Activated naive CD4-positive, alpha-beta T cell treated with anti-CD3 and anti-CD28 coated beads, Interleukin-2, amount 50 U/mL, for 16 hours (primary cell): ENCODE results near the gene ITGB1BP1.

Source experiments
- DNase-seq: peaks from one replicate; pipeline ENCODE4 v3.0.0-alpha.2; 2020

ITGB1BP1 gene

DNA sequence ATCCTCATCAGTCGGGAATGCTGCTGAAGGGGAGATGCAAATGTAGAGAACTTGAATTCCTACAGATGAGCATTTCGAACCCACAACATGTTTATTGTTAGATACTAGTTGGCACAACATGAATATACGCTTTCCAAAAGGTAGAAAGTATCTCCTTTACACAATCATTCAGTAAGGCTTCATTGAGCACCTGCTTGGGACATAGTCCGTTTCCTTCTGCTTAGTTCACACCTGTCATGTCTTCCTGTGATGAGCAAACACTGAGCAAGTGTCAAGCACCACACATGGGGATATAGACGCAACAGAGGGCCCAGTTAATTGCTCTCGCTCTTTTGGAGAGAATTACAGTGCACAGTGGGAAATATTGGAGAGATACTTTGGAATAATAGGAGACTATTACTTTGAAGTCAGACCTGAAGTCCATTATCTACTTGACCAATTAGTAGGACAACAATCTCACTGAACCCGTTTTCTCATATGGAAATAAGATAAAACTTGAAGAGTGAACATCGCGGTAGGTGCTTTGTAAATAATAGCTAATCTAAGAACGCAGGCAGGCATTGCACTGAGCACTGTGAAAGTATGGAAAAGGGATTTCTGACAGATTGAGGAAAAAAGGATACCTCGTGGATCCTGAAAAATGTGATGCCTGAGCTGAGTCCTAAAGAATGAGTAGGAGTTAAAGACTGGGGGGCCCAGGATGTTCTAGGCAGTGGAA is 1.3 kb upstream of the ITGB1BP1 start:
- no peak for DNase-seq

DNA sequence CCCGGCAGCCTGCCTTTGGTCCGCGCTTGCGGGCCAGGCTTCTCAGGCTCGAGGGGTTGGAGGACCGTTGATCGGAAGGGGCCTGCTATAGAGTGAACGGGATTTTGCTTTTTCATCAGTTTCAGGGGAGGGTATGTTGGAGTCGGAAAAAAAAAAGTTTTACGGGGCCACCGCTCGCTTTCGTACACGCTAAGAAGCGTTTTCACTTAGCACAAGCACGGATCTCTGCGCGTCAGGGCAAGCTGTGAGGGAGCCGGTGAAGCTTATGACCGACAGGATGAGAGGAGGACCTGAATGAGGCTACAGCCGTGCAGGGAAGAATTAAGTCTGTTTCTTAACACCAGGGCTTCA is 569 bp upstream of the ITGB1BP1 start:
- peak; percentile 44 for DNase-seq

DNA sequence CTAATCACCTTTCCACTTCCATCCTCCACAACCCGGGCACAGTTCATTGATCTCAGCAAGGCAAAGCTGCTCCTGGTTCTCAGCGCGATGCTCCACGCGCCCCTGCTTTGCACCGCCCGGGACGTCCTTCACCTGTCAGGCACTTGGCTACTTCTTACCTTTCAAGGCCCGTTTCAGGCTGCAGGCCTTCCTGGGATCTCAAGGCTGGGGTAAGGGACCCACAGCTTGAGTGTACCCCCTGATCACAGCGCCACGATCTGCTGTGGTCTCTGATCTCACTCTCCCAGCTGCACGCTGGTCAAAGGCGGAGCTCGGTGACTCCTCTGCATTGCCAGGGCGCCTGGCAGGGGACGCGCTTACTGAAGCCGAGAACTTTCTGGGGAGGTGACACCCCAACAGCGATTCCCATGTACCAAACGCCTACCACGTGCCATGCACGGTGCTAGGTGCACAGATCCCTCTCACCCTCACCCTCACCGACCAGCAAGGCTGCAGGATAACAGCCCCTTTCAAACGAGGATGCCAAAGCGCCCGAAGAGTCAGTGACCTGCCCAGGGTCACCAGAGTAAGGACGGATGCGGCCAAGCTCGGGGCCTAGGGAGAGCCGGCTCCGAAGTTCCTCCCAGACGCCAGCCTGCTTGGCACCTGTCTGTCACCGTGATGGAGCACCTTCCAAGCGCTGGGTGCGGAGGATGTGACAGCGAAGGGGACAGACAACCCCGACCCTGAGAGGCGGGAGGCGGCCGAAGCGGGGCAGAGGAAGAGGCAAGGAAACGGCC is 818 bp downstream of the ITGB1BP1 start:
- peak; percentile 45 for DNase-seq

DNA sequence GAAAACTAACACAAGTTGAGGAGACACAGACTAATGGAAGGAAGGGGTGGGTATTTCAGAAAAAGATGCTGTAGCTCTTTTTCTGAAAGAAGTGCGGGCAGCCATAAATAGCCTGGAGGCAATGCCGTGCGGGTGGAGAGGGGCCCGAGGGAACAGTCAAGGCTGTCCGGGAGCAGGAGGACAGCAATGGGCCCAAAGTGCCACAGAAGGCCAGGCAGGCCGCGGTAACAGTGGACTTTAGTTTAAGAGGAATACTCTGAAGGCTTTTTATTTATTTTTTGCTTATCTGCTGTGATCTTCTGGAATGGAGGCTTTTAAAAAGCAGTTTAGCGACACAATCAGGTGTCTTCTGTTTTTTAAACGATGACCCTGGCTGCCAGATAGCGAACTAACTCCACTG is 2.8 kb downstream of the ITGB1BP1 start:
- no peak for DNase-seq

DNA sequence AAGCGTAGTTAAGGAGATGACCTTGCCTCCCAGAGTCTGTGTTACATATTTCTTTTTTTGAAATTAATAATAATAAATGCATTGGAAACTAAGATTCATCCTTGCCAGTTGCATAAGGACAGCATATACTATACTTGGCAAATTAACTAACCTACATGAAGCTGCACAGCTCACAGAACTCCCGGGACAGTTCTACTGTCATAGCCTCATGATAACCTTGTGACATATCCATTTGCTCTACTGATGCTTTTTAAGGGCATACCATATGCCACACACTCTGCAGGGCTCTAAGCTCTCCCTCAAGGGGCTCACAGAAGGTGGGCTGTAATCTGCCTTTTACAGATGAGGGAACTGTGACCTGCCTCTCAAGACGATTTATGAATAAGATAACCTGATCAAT is 3.8 kb downstream of the ITGB1BP1 start:
- no peak for DNase-seq

DNA sequence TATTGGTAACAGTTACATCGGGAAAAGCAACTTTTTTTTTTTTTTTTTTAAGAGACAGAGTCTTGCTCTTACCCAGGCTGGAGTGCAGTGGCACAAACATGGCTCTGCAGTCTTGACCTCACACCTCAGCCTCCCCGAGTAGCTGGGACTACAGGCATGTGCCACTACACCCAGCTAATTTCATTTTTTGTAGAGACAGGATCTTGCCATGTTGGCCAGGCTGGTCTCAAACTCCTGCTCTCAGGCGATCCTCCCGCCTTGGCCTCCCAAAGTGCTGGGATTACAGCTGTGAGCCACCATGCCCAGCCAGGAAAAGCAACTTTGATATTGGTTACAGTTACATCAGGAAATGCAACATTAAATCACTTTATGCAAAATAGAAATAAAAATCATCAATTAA is 4.6 kb downstream of the ITGB1BP1 start:
- DNase-seq, result no peak

DNA sequence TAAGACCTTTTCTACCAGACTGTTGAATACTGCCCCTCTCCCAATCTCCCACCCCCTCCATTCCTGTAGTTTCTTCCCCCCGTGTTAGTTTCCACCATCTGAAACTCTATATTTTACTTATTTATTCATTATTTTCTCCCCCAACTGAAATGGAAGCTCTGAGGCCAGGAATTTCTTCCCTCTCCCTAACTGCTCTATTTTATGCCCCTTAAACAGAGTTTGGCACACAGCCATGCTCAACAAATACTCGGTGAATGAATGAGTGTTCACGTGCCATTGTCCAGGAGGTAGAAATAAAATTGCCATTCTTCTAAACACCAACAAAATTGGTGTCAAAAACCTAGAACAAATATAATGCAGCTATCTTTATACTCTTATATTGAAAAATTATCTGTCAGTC is 5.6 kb downstream of the ITGB1BP1 start:
- DNase-seq, result no peak

DNA sequence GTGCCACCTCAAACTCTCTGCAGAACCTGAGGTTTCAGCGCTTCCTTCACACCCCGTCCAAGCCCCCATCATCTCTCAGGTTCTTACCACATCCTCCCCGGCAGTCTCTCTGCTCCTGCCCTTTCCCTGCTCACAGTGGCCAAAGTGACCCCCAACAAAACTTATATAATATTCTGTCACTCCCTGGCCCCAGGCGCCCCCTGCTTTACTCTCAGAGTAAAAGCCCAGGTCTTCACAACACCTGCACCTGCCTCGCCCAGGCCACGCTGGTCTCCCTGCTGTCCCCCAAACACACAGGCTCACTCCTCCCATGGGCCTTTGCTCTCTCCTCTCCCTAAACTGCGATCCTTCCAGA is 6.4 kb downstream of the ITGB1BP1 start:
- DNase-seq, result no peak

DNA sequence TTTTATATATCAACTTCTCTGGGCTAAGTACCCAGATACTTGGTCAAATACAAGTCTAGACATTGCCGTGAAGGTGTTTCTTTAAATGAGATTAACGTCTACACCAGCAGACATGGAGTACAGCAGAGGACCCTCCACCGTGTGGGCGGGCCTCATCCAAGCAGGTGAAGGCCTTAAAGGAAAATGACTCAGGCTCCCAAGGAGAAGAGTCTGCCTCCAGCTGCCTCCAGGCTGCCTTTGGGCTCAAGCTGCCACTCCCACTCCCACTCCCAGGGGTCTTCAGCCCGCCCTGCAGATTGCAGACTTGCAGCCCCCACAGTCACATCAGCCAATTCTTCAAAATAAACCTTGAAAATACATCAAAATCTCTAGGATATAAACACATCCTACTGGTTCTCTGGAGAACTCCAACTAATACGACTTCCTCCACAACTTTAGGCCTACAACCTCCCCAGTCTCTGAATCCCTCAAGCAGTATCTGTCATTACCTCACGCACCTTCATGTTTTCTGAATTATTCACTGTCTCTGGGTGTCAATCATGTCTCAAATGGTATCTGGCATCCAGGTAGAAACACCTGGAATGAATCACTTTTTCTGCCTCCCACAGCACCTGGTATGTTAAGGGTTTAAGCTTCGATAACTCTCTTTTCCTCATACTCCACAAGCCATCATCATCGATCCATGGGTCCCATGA is 6.9 kb downstream of the ITGB1BP1 start:
- no peak for DNase-seq

DNA sequence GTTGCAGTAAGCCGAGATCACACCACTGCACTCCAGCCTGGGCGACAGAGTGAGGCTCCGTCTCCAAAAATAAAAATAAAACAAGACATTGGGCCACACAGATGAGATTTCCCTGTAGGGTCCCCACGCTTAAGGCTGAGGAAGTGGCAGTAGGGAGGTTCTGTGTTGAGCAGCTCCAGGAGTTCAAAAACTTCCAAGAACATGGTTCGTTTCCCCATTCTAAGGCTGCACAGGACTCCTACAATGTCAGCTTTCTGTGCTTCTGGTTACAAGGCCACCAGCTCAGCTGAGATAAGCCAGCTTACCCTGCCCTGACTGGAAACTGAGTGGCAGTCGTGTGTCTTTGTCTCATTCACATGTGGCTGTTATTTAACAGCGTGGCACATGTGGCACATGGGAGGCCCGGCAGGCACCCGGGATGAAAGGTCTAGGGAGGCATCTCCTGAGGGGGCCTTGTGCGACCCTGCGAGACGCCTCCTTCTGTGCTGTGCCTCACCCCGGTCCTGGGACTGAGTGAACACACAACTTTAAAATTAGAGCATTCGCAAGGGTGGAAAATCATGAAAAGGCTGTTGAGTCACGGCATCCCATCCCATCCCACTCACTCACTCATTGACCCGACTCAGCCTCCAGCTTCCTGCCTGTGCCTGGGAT is 7.7 kb downstream of the ITGB1BP1 start:
- no peak for DNase-seq

DNA sequence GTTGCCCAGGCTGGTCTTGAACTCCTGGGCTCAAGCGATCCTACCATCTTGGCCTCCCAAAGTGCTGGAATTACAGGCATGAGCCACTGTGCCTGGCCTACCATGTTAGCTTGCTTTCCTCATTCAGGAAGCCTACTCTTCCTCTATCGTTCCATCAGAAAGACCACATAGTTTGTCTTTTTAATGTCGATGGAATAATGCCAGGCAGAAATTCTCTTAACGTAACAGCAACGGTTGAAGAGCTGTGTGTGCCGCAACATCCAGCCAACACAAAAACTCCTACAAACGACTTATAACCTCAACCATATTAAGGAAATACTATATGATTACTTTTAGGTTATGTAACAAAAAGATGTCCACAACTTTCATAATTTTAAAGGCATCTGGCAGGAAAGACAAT is 10.5 kb downstream of the ITGB1BP1 start:
- no peak for DNase-seq

DNA sequence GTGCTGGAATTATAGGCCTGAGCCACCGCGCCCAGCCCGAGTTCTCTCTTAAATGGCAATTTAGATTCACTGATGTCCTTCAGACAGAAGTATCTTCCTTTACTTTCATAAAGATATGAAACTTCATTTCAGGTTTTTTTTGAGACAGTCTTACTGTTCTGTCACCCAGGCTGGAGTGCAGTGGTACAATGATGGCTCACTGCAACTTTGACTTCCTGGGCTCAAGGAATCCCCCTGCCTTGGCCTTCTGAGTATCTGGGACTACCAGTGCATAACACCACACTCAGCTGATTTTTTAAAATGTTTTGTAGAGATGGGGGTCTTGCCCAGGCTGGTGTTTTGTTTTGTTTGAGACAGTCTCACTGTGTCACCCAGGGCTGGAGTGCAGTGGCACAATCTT is 13.2 kb downstream of the ITGB1BP1 start:
- no peak for DNase-seq

DNA sequence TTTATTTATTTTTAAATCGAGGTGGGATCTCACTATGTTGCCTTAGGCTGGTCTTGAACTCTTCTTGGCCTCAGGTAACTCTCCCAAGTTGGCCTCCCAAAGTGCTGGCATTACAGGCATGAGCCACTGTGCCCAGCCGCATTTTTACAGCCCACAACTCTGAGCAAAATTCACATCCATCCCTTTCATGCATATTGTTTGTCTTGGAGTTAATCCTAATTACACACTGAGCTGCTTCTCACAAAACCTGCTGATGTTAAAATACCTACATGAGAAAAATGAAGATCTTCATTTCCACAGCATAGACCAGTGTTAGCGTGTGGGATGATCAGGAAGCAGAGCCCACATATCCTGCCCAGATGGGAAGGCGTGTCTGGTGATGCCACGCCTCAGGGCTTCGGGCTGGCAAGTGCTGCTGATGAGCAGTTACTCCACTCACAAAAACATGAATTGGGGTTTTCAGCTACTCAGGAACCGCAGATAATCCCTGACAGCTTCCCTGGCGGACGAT is 14.6 kb downstream of the ITGB1BP1 start:
- no peak for DNase-seq

DNA sequence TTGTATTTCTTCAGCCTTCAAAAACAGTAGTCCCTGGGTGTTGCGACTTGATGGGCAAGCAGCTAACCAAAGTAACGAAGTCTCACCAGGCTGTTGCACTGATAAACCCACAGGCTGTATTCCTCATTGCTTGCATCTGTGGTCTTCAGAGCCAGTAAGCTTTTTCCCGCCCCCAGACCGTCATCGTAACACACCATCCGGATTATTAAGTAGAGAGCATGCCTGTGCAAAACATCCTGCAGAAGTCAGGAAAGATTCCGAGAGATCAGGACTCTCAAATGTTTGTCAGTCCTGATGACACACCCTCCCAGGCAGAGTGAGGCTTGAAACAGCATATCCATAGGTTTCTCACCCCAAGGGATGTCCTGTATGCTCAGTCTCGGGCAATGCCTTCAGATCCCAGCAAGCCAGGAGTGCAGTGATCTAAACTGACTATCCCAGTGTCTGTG is 15.9 kb downstream of the ITGB1BP1 start:
- no peak for DNase-seq

DNA sequence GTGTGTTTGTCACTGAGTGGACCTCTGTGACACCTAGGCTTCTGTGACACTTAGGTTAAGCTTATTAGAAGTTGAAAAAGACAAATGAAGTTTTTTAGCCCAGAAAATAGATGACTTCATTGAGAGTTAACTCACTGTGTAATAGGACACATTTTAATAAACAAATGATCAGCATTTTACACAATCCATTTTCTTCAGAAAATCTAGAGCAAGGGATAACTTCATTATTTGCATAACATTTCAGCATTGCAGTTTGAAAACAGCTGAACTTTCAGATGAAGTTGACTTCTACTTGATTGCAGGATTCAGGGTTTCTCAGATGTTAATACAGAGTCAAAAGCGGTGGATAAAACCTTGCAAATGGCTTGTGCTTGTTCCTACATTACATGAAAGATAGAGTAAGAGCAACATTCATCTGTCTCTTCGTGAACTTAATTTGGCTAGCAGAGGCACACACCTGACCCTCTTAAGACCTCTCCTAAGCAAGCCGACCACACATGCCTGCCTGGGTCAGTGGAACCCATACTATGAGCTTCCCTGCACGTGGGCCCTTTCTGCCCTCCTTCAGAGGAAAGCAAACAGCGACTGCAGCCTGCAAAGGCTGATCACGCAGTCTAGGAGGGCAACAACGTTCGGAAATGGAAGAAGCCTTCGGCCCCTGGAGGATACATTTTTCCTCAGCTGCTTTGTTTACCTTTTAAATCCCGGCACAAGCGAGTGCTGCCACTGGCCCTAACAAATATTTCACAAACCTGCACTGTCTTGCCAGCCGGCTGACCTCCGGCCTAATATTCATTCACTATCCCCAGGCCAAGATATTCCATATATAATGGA is 16.6 kb downstream of the ITGB1BP1 start:
- no peak for DNase-seq

DNA sequence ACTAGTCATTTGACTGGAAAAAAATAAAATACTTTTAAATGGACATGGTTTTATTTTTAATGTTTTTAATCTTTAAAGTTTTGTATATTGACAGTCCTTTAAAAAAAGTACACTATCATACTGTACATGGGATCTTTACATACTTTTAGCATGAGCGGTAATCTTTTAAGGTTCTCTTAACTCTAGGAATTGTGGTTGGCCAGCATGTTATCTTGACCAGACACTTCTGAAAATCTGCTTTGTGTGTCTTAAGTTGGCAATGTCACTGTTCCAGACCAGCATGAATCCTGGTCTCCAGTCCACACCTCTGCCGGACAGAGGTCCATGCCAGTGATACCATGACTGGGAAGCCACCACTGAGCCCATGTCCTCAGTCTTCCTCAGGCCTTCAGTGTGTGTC is 17.7 kb downstream of the ITGB1BP1 start:
- DNase-seq, result no peak

DNA sequence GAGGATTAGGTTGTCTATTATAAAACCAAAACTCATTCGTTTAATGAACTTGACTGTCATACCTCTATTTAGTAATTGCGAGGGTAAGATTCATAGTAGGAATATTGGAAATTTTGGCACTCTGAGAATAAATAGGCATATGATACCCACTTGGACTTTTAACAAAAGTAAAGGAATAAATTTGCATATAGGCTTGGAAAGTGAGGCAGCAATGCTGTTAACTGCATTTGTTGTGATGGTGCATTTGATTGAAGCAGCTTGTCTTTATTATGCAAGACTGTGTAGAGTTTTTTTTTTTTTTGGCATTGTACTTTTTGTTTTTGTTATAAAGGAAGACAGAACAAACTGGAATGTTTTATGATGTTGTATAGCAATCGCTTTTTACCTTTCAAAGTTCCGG is 18.9 kb downstream of the ITGB1BP1 start:
- no peak for DNase-seq

DNA sequence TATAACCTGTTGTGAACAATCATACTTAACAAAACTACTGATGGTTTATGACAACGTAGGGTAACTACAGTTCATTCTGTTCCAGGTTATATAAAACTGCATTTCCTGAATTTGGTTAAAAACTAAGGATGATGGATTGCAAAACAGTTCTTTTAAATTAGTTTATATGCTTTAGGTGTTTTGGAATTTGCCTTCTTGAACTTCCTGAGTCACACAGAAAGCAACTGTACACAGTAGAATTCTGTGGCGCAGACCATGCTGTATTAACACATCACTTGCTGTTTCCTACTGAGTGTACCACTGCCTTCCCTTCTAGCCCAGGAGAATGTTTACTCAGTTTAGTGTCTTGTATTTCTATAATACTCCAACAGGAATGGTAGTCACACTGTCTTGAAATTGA is 19.4 kb downstream of the ITGB1BP1 start:
- DNase-seq, result no peak

DNA sequence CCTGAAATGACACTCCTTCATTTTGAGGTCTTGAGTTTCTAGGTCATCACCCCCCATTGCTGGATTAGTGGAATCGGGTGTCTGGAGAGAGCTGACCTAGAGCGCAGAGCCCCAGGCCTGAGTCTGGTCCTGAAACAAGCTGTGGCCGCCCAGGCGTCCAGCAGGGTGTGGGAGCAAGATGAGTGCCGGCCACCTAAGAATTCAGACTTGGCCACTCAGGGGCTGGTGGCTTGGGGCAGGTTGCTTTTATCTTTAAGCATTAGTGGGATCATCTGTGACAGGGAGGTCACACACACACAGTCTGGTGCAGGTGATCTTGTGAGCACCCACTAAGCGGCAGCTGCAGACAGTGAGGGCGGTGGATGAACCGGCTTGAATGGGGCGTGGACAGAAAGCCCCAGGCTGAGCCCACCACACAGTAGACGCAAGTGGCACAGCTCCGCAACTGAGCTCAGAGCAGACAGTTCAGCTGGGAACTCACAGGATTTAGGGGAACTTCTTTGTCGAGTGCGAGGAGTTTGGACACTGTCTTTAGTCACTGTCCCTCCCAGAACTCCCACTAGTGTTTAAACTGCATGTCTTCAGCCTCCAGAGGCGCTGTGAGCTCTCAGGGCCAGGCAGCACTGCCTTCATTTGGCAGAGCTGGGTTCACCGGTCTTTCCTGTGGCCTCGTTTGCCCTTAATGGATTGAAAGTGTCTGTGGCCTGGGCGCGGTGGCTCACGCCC is 21.5 kb downstream of the ITGB1BP1 start:
- DNase-seq, result no peak

DNA sequence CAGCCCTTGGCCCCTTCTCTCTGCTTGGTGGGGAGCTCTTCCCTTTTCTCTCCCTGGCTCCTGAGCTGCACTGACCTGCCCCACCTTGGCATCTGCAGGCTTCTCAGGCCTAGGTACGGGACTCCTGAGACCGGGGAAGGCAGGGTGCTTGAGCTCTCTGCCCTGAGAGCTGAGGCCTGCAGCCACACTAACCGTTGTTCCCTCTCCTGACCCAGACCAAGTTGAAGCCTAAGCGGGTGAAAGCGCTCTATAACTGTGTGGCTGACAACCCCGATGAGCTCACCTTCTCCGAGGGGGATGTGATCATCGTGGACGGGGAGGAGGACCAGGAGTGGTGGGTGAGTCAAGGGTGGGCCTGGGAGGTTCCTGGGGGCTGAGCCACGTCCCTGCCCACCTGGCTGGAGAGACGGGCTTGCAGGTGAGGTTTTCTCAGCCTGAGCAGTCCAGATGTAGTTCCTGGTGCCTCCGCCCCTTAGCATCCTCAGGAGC is 22.2 kb downstream of the ITGB1BP1 start:
- no peak for DNase-seq

DNA sequence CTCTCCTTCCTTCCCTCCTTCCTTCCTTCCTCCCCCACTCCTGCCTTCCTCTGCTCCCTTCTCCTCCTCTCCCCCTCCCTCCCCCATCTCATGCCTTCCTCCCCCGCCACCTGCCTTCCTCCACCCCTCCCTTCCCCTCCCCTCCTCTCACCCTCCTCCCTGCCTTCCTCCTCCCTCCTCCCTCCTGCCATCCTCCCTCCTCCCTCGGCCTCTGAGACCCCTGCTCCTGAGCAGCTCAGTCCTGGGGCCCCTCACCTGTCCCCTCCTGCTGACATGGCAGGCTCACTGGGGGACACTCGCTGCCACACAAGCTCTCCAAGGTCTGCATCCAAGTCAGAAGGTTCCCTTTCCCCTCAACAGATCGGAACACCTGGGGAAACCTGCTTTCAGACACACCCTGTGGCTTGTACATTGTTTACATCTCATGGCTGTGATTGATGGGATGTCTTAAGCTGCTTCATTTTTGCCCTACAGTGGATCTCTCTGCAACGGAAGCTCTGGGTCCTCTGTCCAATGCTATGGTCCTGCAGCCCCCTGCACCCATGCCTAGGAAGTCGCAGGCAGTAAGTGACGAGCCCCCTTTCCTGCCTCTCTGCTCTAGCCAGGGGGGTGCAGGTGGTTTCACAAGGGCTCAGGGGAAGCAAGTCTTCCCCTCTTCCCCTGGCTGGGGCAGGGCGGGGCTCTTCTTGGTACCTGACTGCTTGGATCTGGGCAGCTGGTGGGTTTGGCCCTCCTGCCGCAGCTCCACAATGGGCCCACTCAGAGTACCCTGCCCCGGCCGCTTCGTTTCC is 22.9 kb downstream of the ITGB1BP1 start:
- no peak for DNase-seq
